IMR-90 (cell line): Measurements from ENCODE around the gene CA7. TPM values are rescaled to one million over a fixed set of nuclear protein-coding genes. Genes with fewer than 3 reads are reported as not detected.

Experiments
- ATAC-seq: fragments of 200-7000 bp; cut with Tn5 transposase; 2 replicates; pipeline ENCODE4 v1.9.1; 2020; ENCODE audit warnings: low read depth, mild to moderate bottlenecking, moderate library complexity
- BruUV-seq: library from RNA; stranded (reverse); fragments of 400-500 nt; replicated peaks from 2 replicates; lab custom pipeline; 2021; lab: Mats Ljungman, UMichigan
- CTCF ChIA-PET: fragments of 300-600 bp; formaldehyde crosslinking; extraction: SDS; loops from one replicate; lab custom pipeline; 2021; ENCODE audit warnings: antibody characterized with exemption; lab: Yijun Ruan, JAX
- POLR2A ChIA-PET: fragments of 300-600 bp; sonication (Branson Sonifier 250); formaldehyde crosslinking; loops from one replicate; lab custom pipeline; 2022; ENCODE audit warnings: antibody characterized with exemption; ENCODE audit not compliant: unreplicated experiment; lab: Charles Lee
- DNase-seq: peaks from one replicate; pipeline ENCODE4 v3.0.0; 2013
- H2AFZ ChIP-seq: replicated peaks from 2 replicates; pipeline ENCODE3; 2013; ENCODE audit warnings: low read length, mild to moderate bottlenecking; ENCODE audit not compliant: poor library complexity
- H2AK5ac ChIP-seq: 2 replicates; pipeline ENCODE4 v1.6.1; 2013; ENCODE audit warnings: low read depth, low read length, inconsistent platforms
- H2AK9ac ChIP-seq: replicated peaks from 2 replicates; pipeline ENCODE3; 2013; ENCODE audit warnings: mild to moderate bottlenecking, low read depth, low read length, moderate library complexity; ENCODE audit not compliant: poor library complexity
- H2BK120ac ChIP-seq: 2 replicates; pipeline ENCODE4 v1.6.1; 2013; ENCODE audit warnings: low read depth, low read length, inconsistent platforms
- H2BK15ac ChIP-seq: 3 replicates; pipeline ENCODE4 v1.6.1; 2013; ENCODE audit warnings: low read depth, low read length, inconsistent platforms
- H2BK20ac ChIP-seq: 2 replicates; pipeline ENCODE4 v1.6.1; 2013; ENCODE audit warnings: low read depth, mild to moderate bottlenecking, inconsistent platforms, low read length, moderate library complexity
- H2BK5ac ChIP-seq: 2 replicates; pipeline ENCODE4 v1.6.1; 2013; ENCODE audit warnings: mild to moderate bottlenecking, low read depth, low read length, inconsistent platforms; ENCODE audit not compliant: poor library complexity, severe bottlenecking
- H3K14ac ChIP-seq: replicated peaks from 2 replicates; pipeline ENCODE4 v1.6.1; 2013; ENCODE audit warnings: low read depth, low read length, inconsistent platforms
- H3K18ac ChIP-seq: 2 replicates; pipeline ENCODE4 v1.6.1; 2013; ENCODE audit warnings: low read depth, low read length, control low read depth
- H3K23ac ChIP-seq: 2 replicates; pipeline ENCODE4 v1.6.1; 2013; ENCODE audit warnings: low read depth, low read length, inconsistent platforms
- H3K27ac ChIP-seq: 2 replicates; pipeline ENCODE4 v1.5.1; 2013; ENCODE audit warnings: mild to moderate bottlenecking, control low read depth, low read length; ENCODE audit not compliant: insufficient read depth
- H3K27me3 ChIP-seq: 2 replicates; pipeline ENCODE4 v1.6.1; 2013; ENCODE audit warnings: low read length; ENCODE audit not compliant: control insufficient read depth, insufficient read depth
- H3K36me3 ChIP-seq: 2 replicates; pipeline ENCODE4 v1.6.1; 2013; ENCODE audit warnings: low read length, mixed read lengths; ENCODE audit not compliant: control insufficient read depth, insufficient read depth
- H3K4ac ChIP-seq: 2 replicates; pipeline ENCODE4 v1.6.1; 2013; ENCODE audit warnings: low read depth, low read length, inconsistent platforms
- H3K4me1 ChIP-seq: 2 replicates; pipeline ENCODE4 v1.6.1; 2013; ENCODE audit warnings: low read length, mixed read lengths; ENCODE audit not compliant: control insufficient read depth, insufficient read depth
- H3K4me2 ChIP-seq: 2 replicates; pipeline ENCODE4 v1.6.1; 2013; ENCODE audit warnings: low read depth, mild to moderate bottlenecking, control low read depth, low read length, moderate library complexity
- H3K4me3 ChIP-seq: 2 replicates; pipeline ENCODE4 v1.5.1; 2013; ENCODE audit warnings: low read depth, mild to moderate bottlenecking, control low read depth, low read length, moderate library complexity; ENCODE audit not compliant: insufficient read depth
- H3K56ac ChIP-seq: 2 replicates; pipeline ENCODE4 v1.6.1; 2013; ENCODE audit warnings: low read length, inconsistent platforms; ENCODE audit not compliant: insufficient read depth; ENCODE audit errors: extremely low read depth
- H3K79me1 ChIP-seq, 2 experiments: 2 replicates each; pipeline ENCODE4 v1.6.1; 2013; ENCODE audit warnings: low read length in 2 of 2, inconsistent platforms in 1 of 2, low read depth in 1 of 2
- H3K9ac ChIP-seq: 2 replicates; pipeline ENCODE4 v1.6.1; 2013; ENCODE audit warnings: low read depth, low read length, control low read depth
- H3K9me1 ChIP-seq: 2 replicates; pipeline ENCODE4 v1.6.1; 2013; ENCODE audit warnings: low read length, inconsistent platforms; ENCODE audit not compliant: insufficient read depth
- H3K9me3 ChIP-seq: 2 replicates; pipeline ENCODE4 v1.6.1; 2013; ENCODE audit warnings: low read length; ENCODE audit not compliant: control insufficient read depth, insufficient read depth
- H4K20me1 ChIP-seq: 2 replicates; pipeline ENCODE4 v1.6.1; 2013; ENCODE audit warnings: low read length, inconsistent platforms; ENCODE audit not compliant: insufficient read depth
- H4K5ac ChIP-seq: 2 replicates; pipeline ENCODE4 v1.6.1; 2013; ENCODE audit warnings: mild to moderate bottlenecking, low read depth, low read length, control low read depth
- H4K8ac ChIP-seq, 2 experiments: 2 replicates each; pipeline ENCODE4 v1.6.1; 2013; ENCODE audit warnings: low read depth in 2 of 2, low read length in 2 of 2, control low read depth in 1 of 2, inconsistent platforms in 1 of 2
- H4K91ac ChIP-seq: 2 replicates; pipeline ENCODE4 v1.6.1; 2013; ENCODE audit warnings: low read depth, low read length, inconsistent platforms; ENCODE audit not compliant: insufficient read depth
- CHD1 ChIP-seq: IDR thresholded peaks from 2 replicates; pipeline ENCODE4 v1.6.1; 2012; ENCODE audit warnings: low read depth, low read length, improper control_type of control experiment
- NFE2L2 ChIP-seq: fragments of 150-350 bp; IDR thresholded peaks from 2 replicates; pipeline ENCODE4 v1.6.1; 2016; ENCODE audit warnings: low read depth, mild to moderate bottlenecking, low read length
- POLR2A ChIP-seq: IDR thresholded peaks from 2 replicates; pipeline ENCODE4 v1.6.1; 2012; ENCODE audit warnings: mild to moderate bottlenecking, low read depth, low read length
- RCOR1 ChIP-seq: IDR thresholded peaks from 2 replicates; pipeline ENCODE4 v1.6.1; 2012; ENCODE audit warnings: mild to moderate bottlenecking, low read length, improper control_type of control experiment; ENCODE audit not compliant: insufficient replicate concordance
- RFX5 ChIP-seq: IDR thresholded peaks from 2 replicates; pipeline ENCODE4 v1.8.0; 2012; ENCODE audit warnings: low read depth, mild to moderate bottlenecking, low read length, moderate library complexity
- SMC3 ChIP-seq: fragments of 150-350 bp; IDR thresholded peaks from 2 replicates; pipeline ENCODE4 v1.6.1; 2016; ENCODE audit warnings: low read depth, mild to moderate bottlenecking, antibody characterized with exemption, low read length, moderate library complexity
- WGBS, 2 experiments: methylation state at CpG; one replicate each; pipeline versions ENCODE4 v1.1.5 to v1.1.7; 2013; ENCODE audit warnings: missing lambda C conversion rate in 2 of 2; ENCODE audit not compliant: insufficient read length in 1 of 2; ENCODE audit errors: extremely low coverage in 2 of 2; 5-methylcytosine and 5-hydroxymethylcytosine counted together
- dilution Hi-C: fragments of 300-500 bp; cut with HindIII; formaldehyde crosslinking; loops from one replicate; pipeline ENCODE4 v1.14.3; 2018; ENCODE audit warnings: low sequenced_read_pairs; ENCODE audit not compliant: unreplicated experiment
- in situ Hi-C: fragments of 300-500 bp; cut with MboI; formaldehyde crosslinking; loops from 3 replicates; pipeline ENCODE4 v1.14.3; 2019; ENCODE audit warnings: low sequenced_read_pairs, inconsistent platforms, mixed read lengths
- intact Hi-C: fragments of 100-400 bp; cut with micrococcal nuclease; formaldehyde crosslinking; loops from 2 replicates; pipeline ENCODE4 v1.10.0; 2022
- polyA plus RNA-seq, 3 experiments: library from polyadenylated mRNA; depleted of rRNA; stranded (reverse); fragments of >200 nt; gene quantifications; 2 replicates each; pipeline ENCODE4 v1.2.3, GENCODE V29; 2012; ENCODE audit warnings: low replicate concordance in 1 of 3
- total RNA-seq: library from RNA; depleted of rRNA; stranded (reverse); fragments of >200 nt; gene quantifications from 2 replicates; pipeline ENCODE4 v1.2.3, GENCODE V29; 2012
- TF ChIP-seq, protein P1 (sequence below): conservative IDR thresholded peaks from 2 replicates; pipeline ENCODE4 v1.5.1; 2012; ENCODE audit warnings: mild to moderate bottlenecking, low read depth, low read length, improper control_type of control experiment

Gene CA7
- total and polyA plus RNA-seq, 2 of the 4 experiments (the other 2 are of a cell fraction) = not detected

DNA sequence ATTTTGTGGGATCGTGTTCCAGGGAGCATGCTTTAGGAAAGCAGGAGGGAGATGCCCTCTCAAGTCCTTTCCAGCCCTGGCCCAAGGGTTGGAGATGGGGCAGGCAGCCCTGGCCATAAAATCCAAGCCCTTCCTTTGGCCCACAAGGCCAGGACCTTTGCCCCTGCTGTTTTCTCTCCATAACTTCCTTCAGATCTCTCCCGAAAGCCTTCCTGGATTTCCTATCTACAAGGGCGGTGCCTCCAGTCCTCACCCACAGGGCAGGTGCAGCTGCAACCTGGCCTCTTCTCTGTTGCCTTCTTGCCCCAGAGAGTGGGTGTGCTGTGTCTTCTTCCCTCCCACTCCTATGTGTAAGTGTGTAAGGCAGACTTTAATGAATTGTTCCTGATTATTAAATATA is 27.6 kb downstream of the CA7 start:
- dilution Hi-C loops = no loop called here
- CTCF ChIA-PET = interaction anchor here (1.2 to 1.5 kb wide), 3 partner anchors 9 to 41 kb away, joined by 3 to 9 read pairs (median 3); partner anchors contain the start of gene NAE1
- Histone ChIP-seq H3K9me3 (no peaks in the 10 kb centered on the region), H3K27me3 (no peaks in the 10 kb centered on the region), H3K18ac (no peak overlapping the region), H3K4me1 (peaks cover 12% of the 10 kb centered on the region), H2AK9ac (no peak overlapping the region), H3K4me3 (no peak overlapping the region), H4K91ac (no peak overlapping the region), H3K9me1 (peaks cover 10% of the 10 kb centered on the region), H3K4me2 (no peak overlapping the region), H4K8ac (no peak overlapping the region; a peak in 1 of 4 replicates), H2BK120ac (no peak overlapping the region), H4K5ac (no peak overlapping the region), H3K4ac (no peak overlapping the region), H2AFZ (no peak overlapping the region), H2BK20ac (no peak overlapping the region), H3K14ac (no peak overlapping the region), H3K27ac (no peak overlapping the region), H4K20me1 (peaks cover 3% of the 10 kb centered on the region; the same call in 1 of the 2 replicates), H3K23ac (no peak overlapping the region), H3K79me1 (no peaks in the 10 kb centered on the region), H3K36me3 (no peaks in the 10 kb centered on the region), H2BK5ac (no peak overlapping the region), H2AK5ac (peak overlapping the region; percentile 43; the same call in 1 of the 2 replicates), H2BK15ac (no peak overlapping the region), H3K56ac (no peak overlapping the region), H3K9ac (no peak overlapping the region)
- ATAC-seq (no peak), DNase-seq (no peak)
- WGBS, 2 experiments = no CpG with 5 or more reads among the region's 3 CpGs
- BruUV-seq = no TSS peak
- TF ChIP-seq RFX5 (no peak), CHD1 (no peak), POLR2A (no peak), SMC3 (no peak), NFE2L2 (no peak), RCOR1 (no peak)
- TF ChIP-seq, protein P1, sequence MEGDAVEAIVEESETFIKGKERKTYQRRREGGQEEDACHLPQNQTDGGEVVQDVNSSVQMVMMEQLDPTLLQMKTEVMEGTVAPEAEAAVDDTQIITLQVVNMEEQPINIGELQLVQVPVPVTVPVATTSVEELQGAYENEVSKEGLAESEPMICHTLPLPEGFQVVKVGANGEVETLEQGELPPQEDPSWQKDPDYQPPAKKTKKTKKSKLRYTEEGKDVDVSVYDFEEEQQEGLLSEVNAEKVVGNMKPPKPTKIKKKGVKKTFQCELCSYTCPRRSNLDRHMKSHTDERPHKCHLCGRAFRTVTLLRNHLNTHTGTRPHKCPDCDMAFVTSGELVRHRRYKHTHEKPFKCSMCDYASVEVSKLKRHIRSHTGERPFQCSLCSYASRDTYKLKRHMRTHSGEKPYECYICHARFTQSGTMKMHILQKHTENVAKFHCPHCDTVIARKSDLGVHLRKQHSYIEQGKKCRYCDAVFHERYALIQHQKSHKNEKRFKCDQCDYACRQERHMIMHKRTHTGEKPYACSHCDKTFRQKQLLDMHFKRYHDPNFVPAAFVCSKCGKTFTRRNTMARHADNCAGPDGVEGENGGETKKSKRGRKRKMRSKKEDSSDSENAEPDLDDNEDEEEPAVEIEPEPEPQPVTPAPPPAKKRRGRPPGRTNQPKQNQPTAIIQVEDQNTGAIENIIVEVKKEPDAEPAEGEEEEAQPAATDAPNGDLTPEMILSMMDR = no peak
- POLR2A ChIA-PET = no interaction called here
- intact Hi-C loops = loop anchor here (2.0 to 5.0 kb wide), 2 partner anchors 210 to 263 kb away; no protein-coding TSS in a partner anchor
- in situ Hi-C loops = no loop called here
